ENCODE measurements around the gene TRIP13.
A peak's percentile ranks its signal among the peaks of the same experiment; 100 is the strongest.
"Not testable (repeated sequence)": the region's sequence is repeated elsewhere in the genome, so short reads cannot be mapped to it uniquely, and the experiment has no call there.

Gene TRIP13

DNA sequence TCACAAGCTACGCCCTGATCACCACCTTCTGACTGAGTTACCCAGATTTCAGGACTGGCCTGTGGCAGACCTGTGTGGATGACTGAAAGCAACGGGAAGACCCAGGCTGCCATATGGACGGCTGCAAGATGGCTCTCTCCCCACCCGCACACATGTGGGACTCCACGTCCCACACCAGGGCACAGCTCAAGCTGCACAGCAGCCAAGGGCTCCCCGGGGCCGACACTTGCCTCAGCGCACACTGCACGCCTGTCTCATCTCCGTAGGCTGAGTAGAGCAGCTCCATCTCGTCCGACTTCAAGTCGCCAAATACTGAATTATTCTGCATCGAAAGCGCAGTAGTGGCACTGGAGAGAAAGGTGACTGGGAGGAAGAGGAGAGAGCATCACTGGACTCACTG is 14.6 kb upstream of the TRIP13 start:
- Mint-ChIP-seq H3K36me3 (peaks cover 20% of the 10 kb centered on the region), H3K27ac (no peak overlapping the region), H3K27me3 (no peaks in the 10 kb centered on the region)

GRCh38 chr5:878677-879076 is 14.0 kb upstream of the TRIP13 start:
- peaks cover 20% of the 10 kb centered on the region for H3K36me3 Mint-ChIP-seq
- not testable (repeated sequence) for H3K9me3 Mint-ChIP-seq (ENCODE audit: low read depth); H3K27ac Mint-ChIP-seq; H3K27me3 Mint-ChIP-seq; H3K4me3 Mint-ChIP-seq
- peaks cover 18% of the 10 kb centered on the region for H3K4me1 Mint-ChIP-seq (ENCODE audit: low read depth)

More for the DNA sequence above, 14.6 kb upstream of the TRIP13 start:
- Mint-ChIP-seq H3K9me3 (ENCODE audit: low read depth) (peaks cover 6% of the 10 kb centered on the region), H3K4me3 (no peak overlapping the region), H3K4me1 (ENCODE audit: low read depth) (peaks cover 16% of the 10 kb centered on the region)

- peaks cover 19% of the 10 kb centered on the region for H3K4me1 Mint-ChIP-seq (ENCODE audit: low read depth)
- peaks cover 13% of the 10 kb centered on the region for H3K36me3 Mint-ChIP-seq
- H3K27me3 Mint-ChIP-seq = no peaks in the 10 kb centered on the region
- H3K4me3 Mint-ChIP-seq = no peak overlapping the region
- peaks cover 6% of the 10 kb centered on the region for H3K9me3 Mint-ChIP-seq (ENCODE audit: low read depth)
- no peak overlapping the region for H3K27ac Mint-ChIP-seq
These were observed 11.7 kb upstream of the TRIP13 start for GRCh38 chr5:880816-881550.

GRCh38 chr5:881551-881935 is 11.1 kb upstream of the TRIP13 start:
- Mint-ChIP-seq H3K9me3 (ENCODE audit: low read depth) (peaks cover 6% of the 10 kb centered on the region), H3K4me1 (ENCODE audit: low read depth) (peaks cover 19% of the 10 kb centered on the region), H3K4me3 (no peak overlapping the region), H3K27ac (no peak overlapping the region), H3K27me3 (no peaks in the 10 kb centered on the region), H3K36me3 (peaks cover 13% of the 10 kb centered on the region)

DNA sequence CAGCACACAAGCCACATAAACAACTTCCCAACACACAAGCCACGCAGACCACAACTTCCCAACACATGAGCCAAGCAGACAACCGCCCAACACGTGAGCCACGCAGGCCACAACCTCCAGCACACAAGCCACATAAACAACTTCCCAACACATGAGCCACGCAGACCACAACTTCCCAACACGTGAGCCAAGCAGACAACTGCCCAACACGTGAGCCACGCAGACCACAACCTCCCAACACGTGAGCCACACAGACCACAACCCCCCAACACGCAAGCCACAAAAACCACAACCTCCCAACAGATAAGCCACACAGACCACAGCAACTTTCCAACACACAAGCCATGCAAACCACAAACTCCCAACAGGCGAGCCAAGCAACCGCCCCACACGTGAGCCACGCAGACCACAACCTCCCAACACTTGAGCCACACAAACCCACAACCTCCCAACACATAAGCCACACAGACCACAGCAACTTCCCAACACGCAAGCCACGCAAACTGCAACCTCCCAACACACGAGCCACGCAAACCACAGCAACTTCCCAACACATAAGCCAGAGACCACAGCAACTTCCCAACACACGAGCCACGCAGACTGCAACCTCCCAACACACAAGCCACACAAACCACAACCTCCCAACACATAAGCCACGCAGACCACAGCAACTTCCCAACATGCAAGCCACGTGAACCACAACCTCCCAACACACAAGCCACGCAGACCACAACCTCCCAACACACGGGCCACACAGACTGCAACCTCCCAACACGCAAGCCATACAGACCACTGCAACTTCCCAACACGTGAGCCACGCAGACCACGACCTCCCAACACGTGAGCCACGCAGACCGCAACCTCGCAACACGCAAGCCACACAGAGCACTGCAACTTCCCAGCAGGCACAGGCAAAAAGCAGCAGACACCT is 10.2 kb upstream of the TRIP13 start:
- H3K4me1 Mint-ChIP-seq (ENCODE audit: low read depth) = peaks cover 19% of the 10 kb centered on the region
- peaks cover 6% of the 10 kb centered on the region for H3K9me3 Mint-ChIP-seq (ENCODE audit: low read depth)
- peaks cover 13% of the 10 kb centered on the region for H3K36me3 Mint-ChIP-seq
- H3K4me3 Mint-ChIP-seq = peak overlapping the region; percentile 9
- peak overlapping the region; percentile 61 for H3K27ac Mint-ChIP-seq
- H3K27me3 Mint-ChIP-seq = no peaks in the 10 kb centered on the region

DNA sequence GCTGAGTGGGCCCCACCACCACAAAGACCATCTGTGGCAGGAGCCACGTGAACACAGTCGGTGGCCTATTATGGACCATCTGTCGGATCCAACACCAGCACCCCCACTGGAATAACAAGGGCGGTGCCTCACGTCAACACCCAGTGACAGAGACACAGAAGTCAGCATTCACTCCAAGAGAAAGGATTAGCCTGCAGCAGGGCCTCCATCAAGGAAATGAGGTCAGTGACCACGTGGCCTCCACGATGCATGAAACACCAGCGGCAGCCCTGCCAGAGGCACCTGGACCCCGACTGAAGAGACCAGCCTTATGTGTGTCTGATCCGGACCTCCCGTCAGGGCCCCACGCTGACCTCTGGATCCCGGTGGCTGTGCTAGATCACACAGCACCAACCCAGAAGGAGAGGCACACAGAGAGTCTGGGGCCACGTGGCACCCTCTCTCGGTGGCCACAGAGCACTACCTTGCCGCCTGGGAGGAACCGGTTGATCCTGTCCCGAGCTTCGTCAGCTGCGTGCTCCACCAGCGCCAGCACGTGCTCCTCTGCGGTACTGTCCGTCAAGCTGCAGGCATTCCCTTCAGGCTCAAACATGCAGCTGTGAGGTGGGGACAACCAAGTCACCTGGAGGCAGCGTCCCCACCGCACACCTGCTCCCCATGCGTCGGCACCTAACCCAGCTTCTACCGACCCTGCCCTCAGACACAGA is 9.1 kb upstream of the TRIP13 start:
- H3K4me1 Mint-ChIP-seq (ENCODE audit: low read depth) = peaks cover 21% of the 10 kb centered on the region
- H3K27ac Mint-ChIP-seq = no peak overlapping the region
- no peak overlapping the region for H3K4me3 Mint-ChIP-seq
- peaks cover 6% of the 10 kb centered on the region for H3K9me3 Mint-ChIP-seq (ENCODE audit: low read depth)
- H3K27me3 Mint-ChIP-seq = no peaks in the 10 kb centered on the region
- H3K36me3 Mint-ChIP-seq = peaks cover 13% of the 10 kb centered on the region

DNA sequence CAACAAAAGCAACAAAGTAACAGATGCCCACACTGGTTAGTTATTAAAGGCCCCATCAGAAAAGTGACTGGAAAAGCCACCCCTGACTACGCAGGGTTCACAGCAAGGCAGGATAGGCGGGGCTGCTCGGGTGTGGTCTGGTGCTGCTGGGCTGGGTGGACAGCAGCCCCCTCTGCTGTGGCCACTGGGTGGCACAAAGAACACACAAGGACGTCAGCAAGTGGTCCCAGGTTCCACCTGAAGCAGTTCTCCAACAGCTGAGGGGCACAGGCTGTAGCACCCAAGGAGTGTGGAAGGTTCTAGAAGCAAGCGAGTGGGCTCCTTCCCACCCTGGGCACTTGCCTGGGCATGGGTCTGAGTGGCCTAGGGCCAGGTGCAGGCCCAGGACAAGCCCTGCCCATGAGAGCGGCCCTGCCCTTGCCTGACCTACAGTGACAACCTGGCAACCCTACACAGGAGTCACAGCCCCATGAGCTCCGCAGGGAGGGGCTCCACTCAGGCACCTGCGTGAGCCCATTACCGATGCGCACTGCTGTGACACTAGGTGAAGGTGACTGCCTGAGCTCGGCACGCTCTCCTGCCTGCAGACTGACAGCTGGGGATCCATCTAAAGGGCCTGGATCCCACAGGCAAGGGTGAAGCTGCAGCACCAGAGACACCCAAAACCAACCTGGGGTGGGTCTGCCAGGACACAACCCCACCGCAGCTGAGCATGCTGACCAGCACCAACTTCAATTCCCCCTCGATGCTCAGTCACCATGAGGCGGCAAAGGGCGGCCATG is 8.1 kb upstream of the TRIP13 start:
- Mint-ChIP-seq H3K27me3 (no peaks in the 10 kb centered on the region), H3K36me3 (peaks cover 13% of the 10 kb centered on the region), H3K9me3 (ENCODE audit: low read depth) (peaks cover 6% of the 10 kb centered on the region), H3K4me1 (ENCODE audit: low read depth) (peaks cover 21% of the 10 kb centered on the region), H3K4me3 (no peak overlapping the region), H3K27ac (no peak overlapping the region)

DNA sequence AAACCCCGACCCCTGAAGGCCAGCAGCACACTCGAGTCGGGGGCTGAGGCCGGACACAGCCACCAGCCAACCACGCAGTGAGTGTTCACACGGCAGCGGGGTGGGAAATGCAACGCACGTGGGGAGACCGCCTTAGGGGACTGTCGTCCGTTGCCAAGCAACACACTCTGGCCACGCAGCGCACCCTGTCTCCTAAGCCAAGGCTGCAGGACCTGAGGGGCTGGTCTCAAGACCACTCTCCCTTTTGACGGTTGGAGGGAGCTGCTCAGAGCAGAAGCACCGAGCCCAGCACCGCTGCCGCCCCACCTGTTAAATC is 7.6 kb upstream of the TRIP13 start:
- no peaks in the 10 kb centered on the region for H3K27me3 Mint-ChIP-seq
- no peak overlapping the region for H3K4me3 Mint-ChIP-seq
- peaks cover 24% of the 10 kb centered on the region for H3K4me1 Mint-ChIP-seq (ENCODE audit: low read depth)
- peaks cover 13% of the 10 kb centered on the region for H3K36me3 Mint-ChIP-seq
- peaks cover 6% of the 10 kb centered on the region for H3K9me3 Mint-ChIP-seq (ENCODE audit: low read depth)
- no peak overlapping the region for H3K27ac Mint-ChIP-seq

DNA sequence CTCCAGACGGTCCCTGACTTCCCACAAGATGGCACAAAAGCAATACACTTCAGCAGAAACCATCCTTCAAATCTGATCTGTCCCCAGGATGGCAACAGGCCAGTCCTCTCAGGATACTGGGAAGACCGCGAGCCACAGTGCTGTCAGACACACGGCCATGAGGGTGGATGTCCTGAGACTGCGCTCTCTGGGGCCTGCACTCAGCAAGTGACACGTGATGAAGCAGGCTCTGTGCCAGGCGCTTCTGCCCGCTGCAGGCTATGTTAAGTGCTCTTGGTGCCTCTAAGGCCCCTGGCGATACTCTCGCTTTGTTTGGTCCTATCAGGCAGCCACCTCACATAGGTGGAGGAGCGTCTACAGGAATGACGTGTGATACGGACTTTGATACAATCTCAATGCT is 7.2 kb upstream of the TRIP13 start:
- Mint-ChIP-seq H3K4me1 (ENCODE audit: low read depth) (peaks cover 25% of the 10 kb centered on the region), H3K4me3 (no peak overlapping the region), H3K9me3 (ENCODE audit: low read depth) (peaks cover 6% of the 10 kb centered on the region), H3K27ac (no peak overlapping the region), H3K36me3 (peaks cover 13% of the 10 kb centered on the region), H3K27me3 (no peaks in the 10 kb centered on the region)

- H3K9me3 Mint-ChIP-seq (ENCODE audit: low read depth) = peaks cover 6% of the 10 kb centered on the region
- peaks cover 29% of the 10 kb centered on the region for H3K4me1 Mint-ChIP-seq (ENCODE audit: low read depth)
- H3K27ac Mint-ChIP-seq = no peak overlapping the region
- H3K4me3 Mint-ChIP-seq = no peak overlapping the region
- H3K36me3 Mint-ChIP-seq = peaks cover 13% of the 10 kb centered on the region
- H3K27me3 Mint-ChIP-seq = no peaks in the 10 kb centered on the region
These were observed 6.6 kb upstream of the TRIP13 start for GRCh38 chr5:886036-886435.

DNA sequence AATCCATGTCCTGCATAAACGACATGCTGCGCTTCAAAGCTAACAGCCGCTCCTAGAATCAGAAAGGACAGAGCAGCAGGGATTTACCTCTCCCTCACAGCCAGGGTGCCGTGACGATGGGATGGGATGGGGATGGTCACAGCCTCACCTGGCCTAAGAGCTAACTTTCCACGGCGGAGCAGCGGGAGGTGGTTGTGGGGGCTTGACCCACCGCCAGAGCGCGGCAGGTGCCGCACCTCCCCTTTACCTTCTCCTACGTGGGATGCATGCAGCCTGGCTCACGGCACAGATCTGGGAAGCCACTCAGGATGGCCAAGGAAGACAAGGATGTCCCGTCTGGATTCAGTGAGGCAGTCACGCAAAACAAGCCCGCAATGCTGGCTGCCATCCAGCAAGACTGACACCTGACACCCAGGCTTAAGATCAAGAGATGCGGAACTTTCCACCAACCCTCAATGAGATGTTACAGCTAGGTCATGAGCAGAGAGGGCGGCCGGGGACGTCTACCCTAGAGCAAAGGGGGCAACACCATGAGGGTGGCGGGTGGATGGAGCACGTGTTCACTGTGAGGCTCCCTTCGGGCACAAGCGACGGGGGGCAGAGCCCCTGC is 5.9 kb upstream of the TRIP13 start:
- H3K27me3 Mint-ChIP-seq = no peaks in the 10 kb centered on the region
- H3K4me1 Mint-ChIP-seq (ENCODE audit: low read depth) = peaks cover 32% of the 10 kb centered on the region
- peaks cover 16% of the 10 kb centered on the region for H3K36me3 Mint-ChIP-seq
- no peak overlapping the region for H3K4me3 Mint-ChIP-seq
- H3K9me3 Mint-ChIP-seq (ENCODE audit: low read depth) = peaks cover 6% of the 10 kb centered on the region
- H3K27ac Mint-ChIP-seq = no peak overlapping the region

- Mint-ChIP-seq H3K9me3 (ENCODE audit: low read depth) (no peaks in the 10 kb centered on the region), H3K4me3 (no peak overlapping the region), H3K36me3 (peaks cover 3% of the 10 kb centered on the region), H3K27ac (no peak overlapping the region), H3K4me1 (ENCODE audit: low read depth) (peaks cover 21% of the 10 kb centered on the region), H3K27me3 (no peaks in the 10 kb centered on the region)
These were observed 4.6 kb upstream of the TRIP13 start for GRCh38 chr5:887947-888637.

- Mint-ChIP-seq H3K4me1 (ENCODE audit: low read depth) (peaks cover 18% of the 10 kb centered on the region), H3K9me3 (ENCODE audit: low read depth) (no peaks in the 10 kb centered on the region), H3K27ac (no peak overlapping the region), H3K27me3 (no peaks in the 10 kb centered on the region), H3K36me3 (peaks cover 3% of the 10 kb centered on the region), H3K4me3 (no peak overlapping the region)
These were observed 4.0 kb upstream of the TRIP13 start for GRCh38 chr5:888638-889035.
